ENCODE measurements around the gene STX5. TPM values are rescaled to one million over a fixed set of nuclear protein-coding genes. Genes with fewer than 3 reads are reported as not detected.
A peak's percentile ranks its signal among the peaks of the same experiment; 100 is the strongest.
"Not testable (repeated sequence)": the region's sequence is repeated elsewhere in the genome, so short reads cannot be mapped to it uniquely, and the experiment has no call there.

Gene STX5
- polyA plus RNA-seq, 12 donors, result 29.8 to 50.9 (median 34.3) TPM; not detected in 1

- DNase-seq, result no peak
Measured at GRCh38 chr11:62835336-62835735, 3.5 kb upstream of the STX5 start.

GRCh38 chr11:62832336-62833234 is 734 bp upstream of the STX5 start, which contains the start of gene TEX54:
Gene TEX54, minus strand, starts transcription at chr11:62832841.
- peak; percentile 40 for DNase-seq

- DNase-seq, result no peak
Measured at GRCh38 chr11:62830904-62831519, 839 bp downstream of the STX5 start.

- not testable (repeated sequence) for DNase-seq
Measured at GRCh38 chr11:62828130-62828529, 3.7 kb downstream of the STX5 start.

GRCh38 chr11:62823677-62824076 is 8.2 kb downstream of the STX5 start:
- DNase-seq, result no peak

- DNase-seq, result no peak
Measured at GRCh38 chr11:62817129-62817528, 14.7 kb downstream of the STX5 start.

- DNase-seq, result no peak
Measured at GRCh38 chr11:62816557-62816956, 15.3 kb downstream of the STX5 start.

GRCh38 chr11:62811659-62812058 is 20.2 kb downstream of the STX5 start:
- DNase-seq, result no peak

GRCh38 chr11:62810748-62811147 is 21.1 kb downstream of the STX5 start:
- no peak for DNase-seq

GRCh38 chr11:62806611-62807121 is 25.2 kb downstream of the STX5 start:
- DNase-seq, result no peak

- DNase-seq, result no peak
Measured at GRCh38 chr11:62805961-62806441, 25.9 kb downstream of the STX5 start.

GRCh38 chr11:62805076-62805892 is 26.6 kb downstream of the STX5 start, which contains the start of gene NXF1:
Gene NXF1, minus strand, starts transcription at chr11:62805440. Its CDS starts 84 bp downstream, at chr11:62805356.
- peak; percentile 97 for DNase-seq

GRCh38 chr11:62804310-62805075 is 27.4 kb downstream of the STX5 start:
- DNase-seq, result peak; percentile 18

- DNase-seq, result no peak
Measured at GRCh38 chr11:62801071-62801470, 30.8 kb downstream of the STX5 start.

- DNase-seq, result no peak
Measured at GRCh38 chr11:62799486-62799885, 32.4 kb downstream of the STX5 start.

- DNase-seq, result no peak
Measured at GRCh38 chr11:62796281-62796680, 35.6 kb downstream of the STX5 start.

- DNase-seq, result no peak
Measured at GRCh38 chr11:62794201-62794775, 37.6 kb downstream of the STX5 start.

- no peak for DNase-seq
Measured at GRCh38 chr11:62792202-62792575, 39.7 kb downstream of the STX5 start.

- peak; percentile 89 for DNase-seq
Measured at GRCh38 chr11:62791501-62792201, 40.2 kb downstream of the STX5 start, which contains the start of gene TMEM223. Gene TMEM223, minus strand, starts transcription at chr11:62792006. Its CDS starts 12 bp downstream, at chr11:62791994.

- no peak for DNase-seq
Measured at GRCh38 chr11:62789576-62789975, 42.3 kb downstream of the STX5 start.
